ENCODE results near the gene PCDHA1.
A peak's percentile ranks its signal among the peaks of the same experiment; 100 is the strongest.

- TF ChIP-seq CTCF (IDR thresholded peaks at IDR 0.05): no peak
- no peak for TF ChIP-seq EP300 (IDR thresholded peaks at IDR 0.05)
- peak in 1 of 4 donors; percentile 14 for TF ChIP-seq POLR2A (IDR thresholded peaks at IDR 0.05)
Measured at GRCh38 chr5:141001446-141001843, 215.5 kb downstream of the PCDHA1 start.
